ENCODE measurements around the gene MACROD2.

DNA sequence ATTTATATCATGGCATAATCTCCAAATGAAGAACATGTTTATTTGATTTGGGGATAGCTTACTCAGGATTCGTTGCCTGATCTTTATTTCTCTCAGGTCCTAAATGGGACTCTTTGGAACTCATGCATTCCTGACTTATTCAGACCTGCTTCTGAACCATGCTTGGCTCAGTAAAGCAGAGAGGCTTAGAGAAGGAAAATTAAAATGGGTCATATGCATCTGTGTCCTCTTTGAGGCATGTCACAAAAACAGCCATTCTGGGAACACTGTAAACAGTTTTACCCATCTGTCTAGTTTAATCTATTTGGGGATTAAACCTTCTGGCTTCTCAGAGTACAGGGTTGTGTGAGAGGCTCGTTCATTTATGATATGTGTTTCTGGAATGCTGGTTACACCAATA lies 1560.6 kb downstream of the MACROD2 start:
- TF ChIP-seq POLR2A (IDR thresholded peaks at IDR 0.05; ENCODE audit: low read depth, low read length): no peak
- TF ChIP-seq SPI1 (IDR thresholded peaks at IDR 0.05; ENCODE audit: low read depth, low read length): no peak
- TF ChIP-seq POLR2AphosphoS5 (IDR thresholded peaks at IDR 0.05; ENCODE audit: low read depth, low read length): no peak
